ENCODE data around the gene CNTRL.

Gene CNTRL

GRCh38 chr9:121182101-121182836 is 107.5 kb downstream of the CNTRL start:
- DNase-seq, result no peak

- no peak for DNase-seq
Observed at GRCh38 chr9:121182989-121183388, 108.2 kb downstream of the CNTRL start.

GRCh38 chr9:121183666-121184423 is 109.1 kb downstream of the CNTRL start:
- DNase-seq, result no peak

- DNase-seq, result no peak
Observed at GRCh38 chr9:121184463-121184862, 109.7 kb downstream of the CNTRL start.

- no peak for DNase-seq
Observed at GRCh38 chr9:121185178-121185745, 110.5 kb downstream of the CNTRL start.

- no peak for DNase-seq
Observed at GRCh38 chr9:121185774-121186403, 111.1 kb downstream of the CNTRL start.

- no peak for DNase-seq
Observed at GRCh38 chr9:121187636-121188305, 113.0 kb downstream of the CNTRL start.

- DNase-seq, result no peak
Observed at GRCh38 chr9:121189006-121189405, 114.3 kb downstream of the CNTRL start.

- no peak for DNase-seq
Observed at GRCh38 chr9:121189660-121190059, 114.9 kb downstream of the CNTRL start.

GRCh38 chr9:121191235-121191634 is 116.5 kb downstream of the CNTRL start:
- no peak for DNase-seq

- DNase-seq, result no peak
Observed at GRCh38 chr9:121192518-121192917, 117.8 kb downstream of the CNTRL start.

- DNase-seq, result no peak
Observed at GRCh38 chr9:121192959-121193640, 118.3 kb downstream of the CNTRL start.

- no peak for DNase-seq
Observed at GRCh38 chr9:121194730-121195129, 120.0 kb downstream of the CNTRL start.

- DNase-seq, result no peak
Observed at GRCh38 chr9:121196389-121196788, 121.6 kb downstream of the CNTRL start.

- no peak for DNase-seq
Observed at GRCh38 chr9:121197132-121197531, 122.4 kb downstream of the CNTRL start.

GRCh38 chr9:121198512-121199042 is 123.8 kb downstream of the CNTRL start:
- DNase-seq, result no peak

- no peak for DNase-seq
Observed at GRCh38 chr9:121199921-121200320, 125.2 kb downstream of the CNTRL start.

- DNase-seq, result no peak
Observed at GRCh38 chr9:121200356-121200755, 125.6 kb downstream of the CNTRL start.

- peak; percentile 59 for DNase-seq
Observed at GRCh38 chr9:121201045-121201737, 126.4 kb downstream of the CNTRL start.

- peak; percentile 100 for DNase-seq
Observed at GRCh38 chr9:121201738-121202533, 127.2 kb downstream of the CNTRL start, which contains the start of gene RAB14. Gene RAB14 (minus strand): TSS chr9:121201869. CDS start chr9:121193412, 8,457 bp downstream.

Measured in right hindlimb (tissue), 1 donor.